Mesendoderm (in vitro differentiated cells): ENCODE results near the gene ZNF512.
A peak's percentile ranks its signal among the peaks of the same experiment; 100 is the strongest.

ENCODE experiments used
- DNase-seq: peaks from one replicate; pipeline ENCODE4 v3.0.0; 2013
- H2AK5ac ChIP-seq: 2 replicates; pipeline ENCODE4 v1.6.1; 2013; ENCODE audit warnings: low read length, inconsistent platforms
- H2BK120ac ChIP-seq: 2 replicates; pipeline ENCODE4 v1.6.1; 2013; ENCODE audit warnings: low read depth, mild to moderate bottlenecking, low read length, moderate library complexity, mixed read lengths
- H2BK15ac ChIP-seq: replicated peaks from 2 replicates; pipeline ENCODE4 v1.6.1; 2013; ENCODE audit warnings: low read depth, mild to moderate bottlenecking, moderate library complexity
- H2BK5ac ChIP-seq: 2 replicates; pipeline ENCODE4 v1.6.1; 2013; ENCODE audit warnings: low read length, inconsistent platforms
- H3K18ac ChIP-seq: 2 replicates; pipeline ENCODE4 v1.6.1; 2013; ENCODE audit warnings: mild to moderate bottlenecking, low read length, mixed read lengths
- H3K23ac ChIP-seq: one replicate; pipeline ENCODE4 v1.6.1; 2013; ENCODE audit warnings: low read length
- H3K27ac ChIP-seq: 2 replicates; pipeline ENCODE4 v1.5.1; 2013; ENCODE audit warnings: low read depth, mild to moderate bottlenecking, inconsistent platforms, low read length, moderate library complexity
- H3K27me3 ChIP-seq: 2 replicates; pipeline ENCODE4 v1.6.1; 2013; ENCODE audit warnings: low read length, control low read depth, mild to moderate bottlenecking, inconsistent platforms; ENCODE audit not compliant: insufficient read depth, poor library complexity
- H3K36me3 ChIP-seq: 2 replicates; pipeline ENCODE4 v1.6.1; 2013; ENCODE audit warnings: low read length, inconsistent platforms; ENCODE audit not compliant: control insufficient read depth, insufficient read depth
- H3K4ac ChIP-seq: one replicate; pipeline ENCODE4 v1.6.1; 2013; ENCODE audit warnings: low read depth, mild to moderate bottlenecking, low read length, moderate library complexity
- H3K4me1 ChIP-seq: 2 replicates; pipeline ENCODE4 v1.6.1; 2013; ENCODE audit warnings: low read depth, low read length, inconsistent platforms; ENCODE audit not compliant: control insufficient read depth
- H3K4me2 ChIP-seq: 2 replicates; pipeline ENCODE4 v1.6.1; 2013; ENCODE audit warnings: low read length
- H3K4me3 ChIP-seq: 2 replicates; pipeline ENCODE4 v1.5.1; 2013; ENCODE audit warnings: mild to moderate bottlenecking, low read length
- H3K56ac ChIP-seq: one replicate; pipeline ENCODE4 v1.6.1; 2013; ENCODE audit warnings: low read length
- H3K79me1 ChIP-seq: 2 replicates; pipeline ENCODE4 v1.6.1; 2013; ENCODE audit warnings: low read length, inconsistent platforms
- H3K79me2 ChIP-seq: 2 replicates; pipeline ENCODE4 v1.6.1; 2013; ENCODE audit warnings: mild to moderate bottlenecking, low read length; ENCODE audit not compliant: control insufficient read depth, insufficient read depth
- H3K9ac ChIP-seq: 2 replicates; pipeline ENCODE4 v1.6.1; 2013; ENCODE audit warnings: low read length, inconsistent platforms
- H4K5ac ChIP-seq: one replicate; pipeline ENCODE4 v1.6.1; 2013; ENCODE audit warnings: low read length
- H4K8ac ChIP-seq: one replicate; pipeline ENCODE4 v1.6.1; 2013; ENCODE audit warnings: low read depth, mild to moderate bottlenecking, control low read depth, low read length, moderate library complexity
- WGBS: extraction: QIAGEN DNeasy Blood & Tissue Kit; methylation state at CpG from one replicate; pipeline ENCODE4 v1.1.7; 2013; ENCODE audit warnings: low lambda C conversion rate, missing lambda C conversion rate; ENCODE audit not compliant: insufficient coverage; ENCODE audit errors: extremely low coverage; 5-methylcytosine and 5-hydroxymethylcytosine counted together

ZNF512 gene

GRCh38 chr2:27652341-27652740, 69.5 kb downstream of the ZNF512 start:
- H3K36me3 ChIP-seq, result peaks cover 8% of the 10 kb centered on the region
- no peaks in the 10 kb centered on the region for H3K79me1 ChIP-seq
- no peak overlapping the region for H4K8ac ChIP-seq

GRCh38 chr2:27652790-27653189, 69.9 kb downstream of the ZNF512 start:
- Histone ChIP-seq H2BK15ac (no peak overlapping the region), H3K9ac (no peak overlapping the region), H3K4me2 (no peak overlapping the region), H3K4me1 (no peaks in the 10 kb centered on the region), H3K79me1 (no peaks in the 10 kb centered on the region), H2BK5ac (no peak overlapping the region), H3K4ac (no peak overlapping the region), H3K4me3 (no peak overlapping the region), H4K8ac (no peak overlapping the region), H4K5ac (no peak overlapping the region), H3K56ac (no peak overlapping the region), H3K23ac (no peak overlapping the region), H3K79me2 (no peaks in the 10 kb centered on the region), H3K36me3 (peaks cover 10% of the 10 kb centered on the region), H3K27me3 (no peaks in the 10 kb centered on the region), H2BK120ac (no peak overlapping the region), H3K27ac (no peak overlapping the region), H3K18ac (no peak overlapping the region), H2AK5ac (no peak overlapping the region)
- no peak for DNase-seq
- 100% methylated on average over 1 of the region's 1 CpG for WGBS

More at GRCh38 chr2:27652341-27652740, 69.5 kb downstream of the ZNF512 start:
- H2BK5ac ChIP-seq, result no peak overlapping the region
- no peak for DNase-seq
- H2BK15ac ChIP-seq, result no peak overlapping the region
- H2AK5ac ChIP-seq, result no peak overlapping the region
- H3K4ac ChIP-seq, result no peak overlapping the region
- H3K9ac ChIP-seq, result no peak overlapping the region
- no peaks in the 10 kb centered on the region for H3K27me3 ChIP-seq
- no peaks in the 10 kb centered on the region for H3K4me1 ChIP-seq
- no peak overlapping the region for H3K4me2 ChIP-seq
- no peak overlapping the region for H3K27ac ChIP-seq
- H4K5ac ChIP-seq, result no peak overlapping the region
- H3K18ac ChIP-seq, result no peak overlapping the region
- no peak overlapping the region for H3K4me3 ChIP-seq
- H3K23ac ChIP-seq, result no peak overlapping the region
- no peak overlapping the region for H2BK120ac ChIP-seq
- H3K56ac ChIP-seq, result no peak overlapping the region
- H3K79me2 ChIP-seq, result no peaks in the 10 kb centered on the region

- H2BK5ac ChIP-seq, result no peak overlapping the region
- H3K4me2 ChIP-seq, result no peak overlapping the region
- no peak overlapping the region for H2AK5ac ChIP-seq
- H4K5ac ChIP-seq, result no peak overlapping the region
- H3K18ac ChIP-seq, result no peak overlapping the region
- no peak overlapping the region for H3K23ac ChIP-seq
- H4K8ac ChIP-seq, result no peak overlapping the region
- H3K4me1 ChIP-seq, result no peaks in the 10 kb centered on the region
- no peaks in the 10 kb centered on the region for H3K79me1 ChIP-seq
- H3K56ac ChIP-seq, result no peak overlapping the region
- H3K27me3 ChIP-seq, result no peaks in the 10 kb centered on the region
- no peak overlapping the region for H3K4ac ChIP-seq
- no peaks in the 10 kb centered on the region for H3K79me2 ChIP-seq
- WGBS, result no CpG with 5 or more reads among the region's 2 CpGs
- DNase-seq, result no peak
- H3K4me3 ChIP-seq, result no peak overlapping the region
- no peak overlapping the region for H3K9ac ChIP-seq
- H3K27ac ChIP-seq, result no peak overlapping the region
- H2BK15ac ChIP-seq, result no peak overlapping the region
- peaks cover 10% of the 10 kb centered on the region for H3K36me3 ChIP-seq
- H2BK120ac ChIP-seq, result no peak overlapping the region
Observed at GRCh38 chr2:27653397-27653796, 70.6 kb downstream of the ZNF512 start.

- H3K27ac ChIP-seq, result no peak overlapping the region
- DNase-seq, result peak; percentile 19
- no peaks in the 10 kb centered on the region for H3K27me3 ChIP-seq
- H3K23ac ChIP-seq, result no peak overlapping the region
- no peak overlapping the region for H3K56ac ChIP-seq
- H3K79me1 ChIP-seq, result no peaks in the 10 kb centered on the region
- no peak overlapping the region for H3K4ac ChIP-seq
- H4K8ac ChIP-seq, result no peak overlapping the region
- no peak overlapping the region for H2BK120ac ChIP-seq
- H4K5ac ChIP-seq, result no peak overlapping the region
- H3K79me2 ChIP-seq, result no peaks in the 10 kb centered on the region
- H3K4me1 ChIP-seq, result no peaks in the 10 kb centered on the region
- H3K36me3 ChIP-seq, result peaks cover 10% of the 10 kb centered on the region
- H3K4me2 ChIP-seq, result no peak overlapping the region
- no peak overlapping the region for H2BK5ac ChIP-seq
- no peak overlapping the region for H2BK15ac ChIP-seq
- H3K4me3 ChIP-seq, result no peak overlapping the region
- H2AK5ac ChIP-seq, result no peak overlapping the region
- H3K9ac ChIP-seq, result no peak overlapping the region
- no CpG with 5 or more reads among the region's 7 CpGs for WGBS
- H3K18ac ChIP-seq, result no peak overlapping the region
Observed at GRCh38 chr2:27655155-27655951, 72.5 kb downstream of the ZNF512 start.

- Histone ChIP-seq H3K4me2 (no peak overlapping the region), H3K79me1 (peaks cover 17% of the 10 kb centered on the region), H4K5ac (no peak overlapping the region), H3K9ac (no peak overlapping the region), H2BK5ac (no peak overlapping the region), H3K36me3 (peaks cover 8% of the 10 kb centered on the region), H3K79me2 (peaks cover 19% of the 10 kb centered on the region), H2AK5ac (no peak overlapping the region), H2BK120ac (no peak overlapping the region), H3K27ac (no peak overlapping the region), H3K56ac (no peak overlapping the region), H3K4me3 (no peak overlapping the region), H3K27me3 (no peaks in the 10 kb centered on the region), H3K23ac (no peak overlapping the region), H3K4ac (no peak overlapping the region), H3K4me1 (peaks cover 2% of the 10 kb centered on the region), H4K8ac (no peak overlapping the region), H3K18ac (no peak overlapping the region), H2BK15ac (no peak overlapping the region)
- WGBS, result no CpG with 5 or more reads among the region's 1 CpG
- no peak for DNase-seq
Observed at GRCh38 chr2:27661371-27661770, 78.5 kb downstream of the ZNF512 start.
